H1 (cell line): ENCODE data around the gene FGF14.

Experiments used
- BRCA1 ChIP-seq: IDR thresholded peaks from 2 replicates; pipeline ENCODE4 v1.6.1; 2012; ENCODE audit warnings: low read depth, low read length, improper control_type of control experiment
- CEBPB ChIP-seq: IDR thresholded peaks from 2 replicates; pipeline ENCODE4 v1.6.1; 2012; ENCODE audit warnings: low read depth, low read length
- CTCF ChIP-seq, 3 experiments: IDR thresholded peaks; 1 replicate in 2 of 3; 2 replicates in 1 of 3; pipeline versions ENCODE4 v1.5.1 to v1.6.1; 2011; ENCODE audit warnings: low read length in 3 of 3, mild to moderate bottlenecking in 3 of 3, inconsistent platforms in 2 of 3, low read depth in 1 of 3, moderate library complexity in 1 of 3; ENCODE audit not compliant: insufficient read depth in 1 of 3; ENCODE audit errors: control extremely low read depth in 1 of 3
- MAX ChIP-seq: IDR thresholded peaks from 2 replicates; pipeline ENCODE4 v1.6.1; 2012; ENCODE audit warnings: inconsistent platforms
- NRF1 ChIP-seq: IDR thresholded peaks from 2 replicates; pipeline ENCODE4 v1.6.1; 2011; ENCODE audit warnings: mild to moderate bottlenecking, low read depth, low read length, improper control_type of control experiment
- POLR2AphosphoS5 ChIP-seq: IDR thresholded peaks from 2 replicates; pipeline ENCODE4 v1.6.1; 2011; ENCODE audit warnings: low read depth, low read length
- RAD21 ChIP-seq, 2 experiments: IDR thresholded peaks in 1 of 2; conservative IDR thresholded peaks in 1 of 2; 2 replicates each; pipeline ENCODE4 v1.6.1; 2011; ENCODE audit warnings: low read depth in 2 of 2, low read length in 2 of 2, improper control_type of control experiment in 1 of 2, inconsistent platforms in 1 of 2, mild to moderate bottlenecking in 1 of 2, moderate library complexity in 1 of 2
- RFX5 ChIP-seq: IDR thresholded peaks from 2 replicates; pipeline ENCODE4 v1.6.1; 2011; ENCODE audit warnings: low read depth, low read length, improper control_type of control experiment, borderline replicate concordance
- RXRA ChIP-seq: IDR thresholded peaks from 2 replicates; pipeline ENCODE4 v1.6.1; 2011; ENCODE audit warnings: low read depth, mild to moderate bottlenecking, low read length, moderate library complexity; ENCODE audit not compliant: insufficient read depth
- SIX5 ChIP-seq: IDR thresholded peaks from 2 replicates; pipeline ENCODE4 v1.6.1; 2011; ENCODE audit warnings: mild to moderate bottlenecking, low read depth, low read length
- TCF12 ChIP-seq: IDR thresholded peaks from 2 replicates; pipeline ENCODE4 v1.6.1; 2011; ENCODE audit warnings: low read depth, mild to moderate bottlenecking, low read length
- YY1 ChIP-seq: IDR thresholded peaks from 2 replicates; pipeline ENCODE4 v1.6.1; 2011; ENCODE audit warnings: low read depth, mild to moderate bottlenecking, low read length

- TF ChIP-seq CEBPB = no peak
- TF ChIP-seq RXRA = no peak
- no peak for TF ChIP-seq RAD21 (IDR thresholded peaks at IDR 0.05 in 1 of 2, conservative IDR thresholded peaks at IDR 0.05 in 1 of 2; ENCODE audit: low read depth in 2 of 2, low read length in 2 of 2)
- TF ChIP-seq CTCF (IDR thresholded peaks at IDR 0.05; ENCODE audit: control extremely low read depth in 1 of 3, insufficient read depth in 1 of 3, low read depth in 1 of 3, low read length in 3 of 3) = no peak
- no peak for TF ChIP-seq TCF12
- TF ChIP-seq RFX5 = no peak
- TF ChIP-seq YY1 = no peak
- no peak for TF ChIP-seq MAX
- no peak for TF ChIP-seq SIX5
- no peak for TF ChIP-seq POLR2AphosphoS5
- TF ChIP-seq BRCA1 = no peak
- TF ChIP-seq NRF1 = no peak
These were observed 602.7 kb downstream of the FGF14 start for GRCh38 chr13:101799196-101799595.
